ENCODE measurements around the gene OSBPL1A.

The OSBPL1A gene

GRCh38 chr18:24195296-24196053 is 202.1 kb downstream of the OSBPL1A start:
- TF ChIP-seq CTCF (conservative IDR thresholded peaks at IDR 0.05; ENCODE audit: low read length): no peak
- DNase-seq (ENCODE audit: low read depth): no peak
- H3K4me3 ChIP-seq (ENCODE audit: low read length): no peak overlapping the region

- no peak for TF ChIP-seq CTCF (conservative IDR thresholded peaks at IDR 0.05; ENCODE audit: low read length)
- DNase-seq (ENCODE audit: low read depth): no peak
These were observed 207.0 kb downstream of the OSBPL1A start for GRCh38 chr18:24190590-24190989.

GRCh38 chr18:24189664-24190346 is 207.8 kb downstream of the OSBPL1A start:
- no peak for DNase-seq (ENCODE audit: low read depth)
- no peak for TF ChIP-seq CTCF (conservative IDR thresholded peaks at IDR 0.05; ENCODE audit: low read length)
- H3K4me3 ChIP-seq (ENCODE audit: low read length): no peak overlapping the region

More at GRCh38 chr18:24190590-24190989, 207.0 kb downstream of the OSBPL1A start:
- no peak overlapping the region for H3K4me3 ChIP-seq (ENCODE audit: low read length)

- no peak for TF ChIP-seq CTCF (conservative IDR thresholded peaks at IDR 0.05; ENCODE audit: low read length)
- DNase-seq (ENCODE audit: low read depth): no peak
- no peak overlapping the region for H3K4me3 ChIP-seq (ENCODE audit: low read length)
These were observed 208.6 kb downstream of the OSBPL1A start for GRCh38 chr18:24189007-24189528.

GRCh38 chr18:24188120-24188519 is 209.5 kb downstream of the OSBPL1A start:
- DNase-seq (ENCODE audit: low read depth): no peak
- TF ChIP-seq CTCF (conservative IDR thresholded peaks at IDR 0.05; ENCODE audit: low read length): no peak
- H3K4me3 ChIP-seq (ENCODE audit: low read length): no peak overlapping the region

GRCh38 chr18:24187689-24188088 is 209.9 kb downstream of the OSBPL1A start:
- no peak for TF ChIP-seq CTCF (conservative IDR thresholded peaks at IDR 0.05; ENCODE audit: low read length)
- DNase-seq (ENCODE audit: low read depth): no peak
- H3K4me3 ChIP-seq (ENCODE audit: low read length): no peak overlapping the region

Data from AG10803 (cell line).